GM23338 (cell line): ENCODE results near the gene POSTN.

Source experiments
- CREB1 ChIP-seq: fragments of 250-450 bp; sonication (Bioruptor Pico); IDR thresholded peaks from 2 replicates; pipeline ENCODE4 v1.5.0; 2020; ENCODE audit warnings: low read depth, mild to moderate bottlenecking, moderate library complexity
- ETS1 ChIP-seq: IDR thresholded peaks from 2 replicates; pipeline ENCODE4 v1.6.1; 2016; ENCODE audit warnings: antibody characterized with exemption
- EZH2 ChIP-seq: fragments of 200-600 bp; sonication (generic); IDR thresholded peaks from one replicate; pipeline ENCODE4 v1.8.0; 2017; ENCODE audit warnings: antibody characterized with exemption, mild to moderate bottlenecking, low read depth; ENCODE audit not compliant: unreplicated experiment
- EZH2phosphoT487 ChIP-seq: fragments of 200-600 bp; sonication (generic); IDR thresholded peaks from one replicate; pipeline ENCODE4 v1.8.1; 2018; ENCODE audit warnings: antibody characterized with exemption; ENCODE audit not compliant: unreplicated experiment
- NANOG ChIP-seq: IDR thresholded peaks from 2 replicates; pipeline ENCODE4 v1.6.1; 2016; ENCODE audit warnings: antibody characterized with exemption, borderline replicate concordance
- POLR2AphosphoS5 ChIP-seq: IDR thresholded peaks from 2 replicates; pipeline ENCODE4 v1.6.1; 2016; ENCODE audit warnings: antibody characterized with exemption, low read depth
- REST ChIP-seq: IDR thresholded peaks from one replicate; pipeline ENCODE4 v1.6.1; 2018; ENCODE audit warnings: antibody characterized with exemption; ENCODE audit not compliant: unreplicated experiment
- ZNF114 ChIP-seq: fragments of 250-450 bp; sonication (Bioruptor Pico); IDR thresholded peaks from 2 replicates; pipeline ENCODE4 v1.5.0; 2020; ENCODE audit warnings: mild to moderate bottlenecking, moderate library complexity
- ZNF331 ChIP-seq: fragments of 250-450 bp; sonication (Bioruptor Pico); IDR thresholded peaks from 2 replicates; pipeline ENCODE4 v1.5.0; 2020; ENCODE audit warnings: low read depth, mild to moderate bottlenecking, moderate library complexity
- TF ChIP-seq, protein P1 (sequence below), 2 experiments: fragments of 200-600 bp in 1 of 2; sonication (generic) in 1 of 2; conservative IDR thresholded peaks; 2 replicates each; pipeline versions ENCODE4 v1.5.1 to v1.6.1; 2016 to 2017; ENCODE audit warnings: antibody characterized with exemption in 2 of 2, low read depth in 2 of 2, mild to moderate bottlenecking in 2 of 2, moderate library complexity in 1 of 2

DNA sequence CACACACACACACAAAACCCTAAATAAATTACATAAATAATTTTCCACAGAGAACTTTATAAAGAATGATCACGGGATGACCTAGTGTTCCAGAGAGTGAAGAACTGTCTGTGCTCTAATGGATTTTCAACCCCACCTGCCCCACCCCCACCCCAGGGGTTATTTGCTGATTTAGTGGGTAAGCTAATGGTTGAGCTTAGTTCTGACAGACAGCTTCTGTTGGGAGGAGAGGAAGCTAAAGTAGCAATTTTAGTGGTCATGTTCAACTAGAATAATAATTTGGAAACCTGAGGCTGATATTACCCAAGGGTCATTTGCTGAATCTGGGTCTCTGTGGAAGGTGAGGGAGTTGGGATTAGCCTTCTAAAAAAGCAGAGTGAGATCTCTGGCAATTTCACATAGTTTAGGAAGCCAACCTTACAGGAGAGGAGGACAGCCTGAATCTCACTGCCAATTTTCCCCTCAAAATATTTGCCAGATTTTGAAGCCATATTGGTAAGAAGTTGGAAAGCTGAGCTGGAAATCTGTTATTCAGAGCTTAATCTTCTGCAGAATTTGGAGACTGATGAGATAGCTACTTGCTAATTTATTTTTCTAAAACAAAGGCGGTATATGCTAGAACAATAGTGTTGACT lies 68.7 kb downstream of the POSTN start:
- TF ChIP-seq EZH2phosphoT487 (no peak), EZH2 (no peak), POLR2AphosphoS5 (no peak), ETS1 (no peak), CREB1 (CRISPR knock-in tag) (no peak), REST (no peak), ZNF331 (CRISPR knock-in tag) (no peak), NANOG (no peak), ZNF114 (no peak)
- TF ChIP-seq, protein P1, sequence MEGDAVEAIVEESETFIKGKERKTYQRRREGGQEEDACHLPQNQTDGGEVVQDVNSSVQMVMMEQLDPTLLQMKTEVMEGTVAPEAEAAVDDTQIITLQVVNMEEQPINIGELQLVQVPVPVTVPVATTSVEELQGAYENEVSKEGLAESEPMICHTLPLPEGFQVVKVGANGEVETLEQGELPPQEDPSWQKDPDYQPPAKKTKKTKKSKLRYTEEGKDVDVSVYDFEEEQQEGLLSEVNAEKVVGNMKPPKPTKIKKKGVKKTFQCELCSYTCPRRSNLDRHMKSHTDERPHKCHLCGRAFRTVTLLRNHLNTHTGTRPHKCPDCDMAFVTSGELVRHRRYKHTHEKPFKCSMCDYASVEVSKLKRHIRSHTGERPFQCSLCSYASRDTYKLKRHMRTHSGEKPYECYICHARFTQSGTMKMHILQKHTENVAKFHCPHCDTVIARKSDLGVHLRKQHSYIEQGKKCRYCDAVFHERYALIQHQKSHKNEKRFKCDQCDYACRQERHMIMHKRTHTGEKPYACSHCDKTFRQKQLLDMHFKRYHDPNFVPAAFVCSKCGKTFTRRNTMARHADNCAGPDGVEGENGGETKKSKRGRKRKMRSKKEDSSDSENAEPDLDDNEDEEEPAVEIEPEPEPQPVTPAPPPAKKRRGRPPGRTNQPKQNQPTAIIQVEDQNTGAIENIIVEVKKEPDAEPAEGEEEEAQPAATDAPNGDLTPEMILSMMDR (conservative IDR thresholded peaks at IDR 0.05; ENCODE audit: low read depth in 2 of 2), result no peak
